Muscle layer of duodenum (tissue), 2 donors: ENCODE results near the gene CYB5B.

ENCODE experiments used
- H3K27ac ChIP-seq: one replicate; pipeline ENCODE4 v1.7.0; 2013; ENCODE audit warnings: mild to moderate bottlenecking, low read length
- H3K27me3 ChIP-seq: one replicate; pipeline ENCODE4 v1.7.0; 2013; ENCODE audit warnings: low read depth, mild to moderate bottlenecking, control low read depth, low read length
- H3K36me3 ChIP-seq, 2 donors: one replicate each; pipeline ENCODE4 v1.7.0; 2013; ENCODE audit warnings: low read length in 2 of 2, control low read depth in 1 of 2, mild to moderate bottlenecking in 1 of 2; ENCODE audit not compliant: insufficient read depth in 2 of 2, control insufficient read depth in 1 of 2
- H3K4me1 ChIP-seq, 2 donors: one replicate each; pipeline ENCODE4 v1.7.0; 2013; ENCODE audit warnings: low read length in 2 of 2, mild to moderate bottlenecking in 2 of 2, control low read depth in 1 of 2, moderate library complexity in 1 of 2; ENCODE audit not compliant: insufficient read depth in 2 of 2, control insufficient read depth in 1 of 2
- H3K4me3 ChIP-seq, 2 donors: one replicate each; pipeline ENCODE4 v1.7.0; 2013; ENCODE audit warnings: low read length in 2 of 2, low read depth in 1 of 2, mild to moderate bottlenecking in 1 of 2
- H3K9me3 ChIP-seq, 2 donors: one replicate each; pipeline ENCODE4 v1.7.0; 2013; ENCODE audit warnings: low read length in 2 of 2, control low read depth in 1 of 2, mild to moderate bottlenecking in 1 of 2; ENCODE audit not compliant: control insufficient read depth in 1 of 2
- donor health status: healthy.

The CYB5B gene

GRCh38 chr16:69451166-69451565, 26.7 kb downstream of the CYB5B start:
- Histone ChIP-seq H3K36me3 (peaks cover 0 to 7% of the 10 kb centered on the region in 2 donors), H3K27ac (no peak overlapping the region), H3K4me3 (no peak overlapping the region), H3K9me3 (no peaks in the 10 kb centered on the region), H3K4me1 (peaks cover 0 to 9% of the 10 kb centered on the region in 2 donors), H3K27me3 (no peaks in the 10 kb centered on the region)

- Histone ChIP-seq H3K36me3 (peaks cover 0 to 3% of the 10 kb centered on the region in 2 donors), H3K27ac (no peak overlapping the region), H3K9me3 (no peaks in the 10 kb centered on the region), H3K4me3 (no peak overlapping the region), H3K27me3 (no peaks in the 10 kb centered on the region), H3K4me1 (no peaks in the 10 kb centered on the region)
Measured at GRCh38 chr16:69453936-69454335, 29.5 kb downstream of the CYB5B start.

- Histone ChIP-seq H3K4me1 (peaks cover 0 to 4% of the 10 kb centered on the region in 2 donors), H3K27ac (no peak overlapping the region), H3K4me3 (no peak overlapping the region), H3K36me3 (peaks cover 5 to 18% of the 10 kb centered on the region in 2 donors), H3K9me3 (no peaks in the 10 kb centered on the region), H3K27me3 (no peaks in the 10 kb centered on the region)
Measured at GRCh38 chr16:69463876-69464275, 39.5 kb downstream of the CYB5B start.

GRCh38 chr16:69465083-69465721, 40.8 kb downstream of the CYB5B start:
- no peak overlapping the region for H3K27ac ChIP-seq
- peaks cover 0 to 4% of the 10 kb centered on the region in 2 donors for H3K4me1 ChIP-seq
- no peaks in the 10 kb centered on the region for H3K27me3 ChIP-seq
- no peak overlapping the region for H3K4me3 ChIP-seq
- peaks cover 5 to 12% of the 10 kb centered on the region in 2 donors for H3K36me3 ChIP-seq
- no peaks in the 10 kb centered on the region for H3K9me3 ChIP-seq

GRCh38 chr16:69465881-69466280, 41.5 kb downstream of the CYB5B start:
- H3K4me3 ChIP-seq, result no peak overlapping the region
- H3K36me3 ChIP-seq, result peaks cover 5 to 12% of the 10 kb centered on the region in 2 donors
- H3K9me3 ChIP-seq, result no peaks in the 10 kb centered on the region
- H3K4me1 ChIP-seq, result peaks cover 0 to 4% of the 10 kb centered on the region in 2 donors
- no peaks in the 10 kb centered on the region for H3K27me3 ChIP-seq
- no peak overlapping the region for H3K27ac ChIP-seq

- no peak overlapping the region for H3K27ac ChIP-seq
- H3K27me3 ChIP-seq, result no peaks in the 10 kb centered on the region
- peaks cover 0 to 4% of the 10 kb centered on the region in 2 donors for H3K4me1 ChIP-seq
- H3K9me3 ChIP-seq, result no peaks in the 10 kb centered on the region
- H3K36me3 ChIP-seq, result peaks cover 5 to 9% of the 10 kb centered on the region in 2 donors
- no peak overlapping the region for H3K4me3 ChIP-seq
Measured at GRCh38 chr16:69466547-69466946, 42.1 kb downstream of the CYB5B start.

- no peaks in the 10 kb centered on the region for H3K27me3 ChIP-seq
- H3K9me3 ChIP-seq, result no peaks in the 10 kb centered on the region
- no peak overlapping the region for H3K27ac ChIP-seq
- peaks cover 5 to 9% of the 10 kb centered on the region in 2 donors for H3K36me3 ChIP-seq
- no peak overlapping the region for H3K4me3 ChIP-seq
- peaks cover 0 to 4% of the 10 kb centered on the region in 2 donors for H3K4me1 ChIP-seq
Measured at GRCh38 chr16:69467080-69467479, 42.7 kb downstream of the CYB5B start.

GRCh38 chr16:69467531-69468204, 43.2 kb downstream of the CYB5B start:
- Histone ChIP-seq H3K27me3 (no peaks in the 10 kb centered on the region), H3K4me3 (no peak overlapping the region), H3K4me1 (peaks cover 0 to 4% of the 10 kb centered on the region in 2 donors), H3K27ac (no peak overlapping the region), H3K9me3 (no peaks in the 10 kb centered on the region), H3K36me3 (peaks cover 3 to 5% of the 10 kb centered on the region in 2 donors)

GRCh38 chr16:69469807-69470561, 45.6 kb downstream of the CYB5B start:
- Histone ChIP-seq H3K27me3 (no peaks in the 10 kb centered on the region), H3K4me1 (no peaks in the 10 kb centered on the region), H3K4me3 (no peak overlapping the region), H3K36me3 (no peaks in the 10 kb centered on the region), H3K9me3 (no peaks in the 10 kb centered on the region), H3K27ac (no peak overlapping the region)

GRCh38 chr16:69471121-69471520, 46.7 kb downstream of the CYB5B start:
- Histone ChIP-seq H3K4me1 (no peaks in the 10 kb centered on the region), H3K4me3 (no peak overlapping the region), H3K27me3 (no peaks in the 10 kb centered on the region), H3K9me3 (no peaks in the 10 kb centered on the region), H3K36me3 (no peaks in the 10 kb centered on the region), H3K27ac (no peak overlapping the region)

GRCh38 chr16:69474408-69474807, 50.0 kb downstream of the CYB5B start:
- H3K4me1 ChIP-seq, result no peaks in the 10 kb centered on the region

More at GRCh38 chr16:69474408-69474807, 50.0 kb downstream of the CYB5B start:
- H3K27me3 ChIP-seq, result no peaks in the 10 kb centered on the region
- H3K36me3 ChIP-seq, result no peaks in the 10 kb centered on the region
- no peak overlapping the region for H3K27ac ChIP-seq
- H3K4me3 ChIP-seq, result no peak overlapping the region
- H3K9me3 ChIP-seq, result no peaks in the 10 kb centered on the region
